HG03571 (cell line): ENCODE data around the gene DND1.
"Not testable (repeated sequence)": the region's sequence is repeated elsewhere in the genome, so short reads cannot be mapped to it uniquely, and the experiment has no call there.

ENCODE experiments used
- ATAC-seq: cut with Tn5 transposase; IDR thresholded peaks from one replicate; pipeline ENCODE4 v1.9.1; 2021; ENCODE audit not compliant: unreplicated experiment

Gene DND1

DNA sequence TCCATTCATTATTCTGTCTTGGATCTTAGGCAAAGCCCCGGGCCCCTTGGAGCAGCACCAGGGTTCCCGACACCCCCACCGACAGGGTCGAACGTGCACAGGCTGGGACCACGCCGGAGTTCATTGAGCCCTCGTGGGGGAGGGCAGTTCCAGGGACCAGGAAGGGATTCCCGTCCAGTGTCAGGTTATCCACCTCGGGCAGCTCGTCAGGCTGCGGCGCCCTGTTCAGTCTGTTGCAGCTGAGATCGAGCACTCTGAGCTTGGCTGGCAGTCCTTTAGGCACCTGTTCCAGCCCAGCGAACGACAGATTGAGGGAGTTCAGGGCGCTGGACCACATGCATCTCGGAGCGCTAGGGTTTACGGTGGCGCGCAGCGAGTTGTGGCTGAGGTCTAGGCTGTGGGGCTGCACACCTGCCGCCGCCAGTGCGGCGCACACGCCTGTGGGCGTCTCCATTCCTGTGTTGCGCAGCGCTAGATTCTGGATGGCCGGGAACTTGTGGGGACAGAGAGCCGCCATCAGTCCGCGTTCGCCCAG lies 41.5 kb downstream of the DND1 start:
- peak; percentile 21 for ATAC-seq

DNA sequence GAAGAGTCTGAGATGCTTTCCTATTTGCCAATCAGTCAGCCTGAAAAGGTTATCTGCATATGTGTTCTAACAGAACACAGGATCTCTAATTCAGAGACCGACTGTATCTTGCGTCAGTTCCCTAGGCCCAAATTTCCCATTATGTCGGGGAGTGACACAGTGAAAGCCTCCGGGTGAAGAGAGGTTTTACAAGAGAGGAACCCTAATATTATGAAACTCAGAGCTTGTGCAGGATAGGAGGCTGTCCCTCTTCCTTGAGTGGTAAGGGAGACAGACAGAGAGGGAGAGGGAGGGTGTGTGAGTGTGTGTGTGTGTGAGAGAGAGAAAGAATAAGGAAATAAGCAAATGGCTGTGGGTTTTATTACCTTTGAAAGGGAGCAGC lies 42.3 kb downstream of the DND1 start:
- no peak for ATAC-seq

DNA sequence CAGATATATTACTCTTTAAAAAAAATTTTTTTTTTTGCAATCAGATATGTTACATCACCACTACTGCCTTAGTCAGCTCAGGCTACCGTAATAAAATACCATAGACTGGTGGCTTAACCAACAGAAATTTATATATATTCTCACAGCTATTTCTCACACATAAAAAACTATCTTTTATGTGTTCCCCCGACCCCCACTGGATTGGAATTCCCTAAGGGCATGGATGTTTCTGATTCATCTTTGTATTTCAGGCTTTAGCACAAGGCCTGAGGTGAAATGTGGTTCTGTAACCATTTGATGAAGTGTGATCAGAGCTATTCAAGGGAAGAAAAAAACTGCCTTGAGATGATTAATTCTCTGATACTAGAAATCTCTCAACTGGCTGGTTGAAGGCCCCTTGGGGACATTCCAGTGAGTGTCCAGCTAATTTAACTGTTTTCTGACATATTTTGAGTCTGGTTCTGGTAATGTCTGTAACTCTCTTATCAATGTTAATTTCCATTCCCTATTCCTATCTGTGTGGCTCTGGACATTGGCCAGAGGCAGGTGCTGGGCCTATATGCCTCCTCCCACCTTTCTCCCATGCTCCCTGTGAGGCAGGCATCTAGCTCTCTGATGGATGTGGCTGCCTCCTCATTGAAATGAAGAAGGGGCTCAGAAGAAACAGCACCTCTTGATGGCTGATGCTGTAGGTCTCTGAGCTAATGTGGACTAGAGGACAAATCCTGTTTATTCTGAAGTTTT lies 42.9 kb downstream of the DND1 start:
- ATAC-seq: no peak

DNA sequence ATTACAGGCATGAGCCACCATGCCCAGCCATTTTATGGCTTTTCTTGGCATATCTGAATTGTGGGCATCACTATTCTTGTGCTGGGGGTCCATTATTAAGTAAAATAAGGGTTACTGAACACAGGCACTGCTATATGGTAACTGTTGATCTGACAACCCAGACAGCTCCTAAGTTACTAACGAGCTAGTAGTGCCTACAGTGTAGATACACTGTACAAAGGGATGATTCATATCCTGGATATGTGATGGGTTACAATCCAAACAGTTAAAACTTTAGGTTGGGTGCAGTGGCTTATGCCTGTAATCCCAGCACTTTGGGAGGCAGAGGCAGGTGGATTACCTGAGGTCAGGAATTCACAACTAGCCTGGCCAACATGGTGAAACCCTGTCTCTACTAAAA lies 44.7 kb downstream of the DND1 start:
- no peak for ATAC-seq

DNA sequence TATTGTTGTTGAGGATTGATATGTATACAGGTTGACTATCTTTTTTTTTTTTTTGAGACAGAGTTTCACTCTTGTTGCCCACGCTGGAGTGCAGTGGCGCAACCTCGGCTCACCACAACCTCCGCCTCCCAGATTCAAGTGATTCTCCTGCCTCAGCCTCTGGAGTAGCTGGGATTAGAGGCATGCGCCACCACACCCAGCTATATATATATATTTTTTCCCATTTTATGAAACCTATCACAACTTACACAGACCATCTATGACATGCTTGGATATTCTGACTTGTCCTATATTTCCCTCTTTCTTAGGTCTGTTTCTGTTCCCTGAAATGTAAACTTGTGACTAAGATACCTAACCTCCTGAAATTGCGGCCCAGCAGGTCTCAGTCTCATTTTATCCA lies 45.4 kb downstream of the DND1 start:
- no peak for ATAC-seq

DNA sequence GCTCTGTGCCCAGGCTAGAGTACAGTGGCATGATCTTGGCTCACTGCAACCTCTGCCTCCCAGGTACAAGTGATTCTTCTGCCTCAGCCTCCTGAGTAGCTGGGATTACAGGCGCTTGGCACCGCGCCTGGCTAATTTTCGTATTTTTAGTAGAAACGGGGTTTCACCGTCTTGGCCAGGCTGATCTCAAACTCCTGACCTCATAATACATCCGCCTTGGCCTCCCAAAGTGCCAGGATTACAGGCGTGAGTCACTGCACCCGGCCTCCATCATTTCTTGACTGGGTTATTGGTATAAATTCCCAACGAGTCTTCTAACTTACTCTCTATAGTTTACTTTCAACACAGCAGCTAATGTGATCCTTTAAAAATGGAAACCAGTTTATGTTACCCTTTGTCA lies 48.5 kb downstream of the DND1 start:
- ATAC-seq: not testable (repeated sequence)

DNA sequence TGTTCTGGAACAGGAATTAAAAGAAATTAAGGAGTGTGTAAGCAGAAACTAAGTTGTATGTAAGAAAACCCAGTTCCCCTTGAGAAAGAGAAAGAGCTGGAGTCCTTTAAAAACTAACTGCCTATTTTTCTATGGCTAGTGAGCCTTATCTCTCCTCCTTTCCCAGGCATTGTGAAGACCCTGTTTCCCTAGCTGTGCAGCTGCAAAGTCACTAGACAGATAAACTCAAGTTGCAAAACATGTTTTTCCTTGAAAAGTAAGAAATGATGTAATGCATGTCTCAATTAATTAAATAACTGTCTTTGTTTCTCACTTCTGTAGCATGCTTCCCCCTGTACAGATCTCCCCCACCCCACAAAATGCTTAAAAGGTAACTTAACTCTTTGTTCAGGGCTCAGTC lies 50.3 kb downstream of the DND1 start:
- ATAC-seq: not testable (repeated sequence)

DNA sequence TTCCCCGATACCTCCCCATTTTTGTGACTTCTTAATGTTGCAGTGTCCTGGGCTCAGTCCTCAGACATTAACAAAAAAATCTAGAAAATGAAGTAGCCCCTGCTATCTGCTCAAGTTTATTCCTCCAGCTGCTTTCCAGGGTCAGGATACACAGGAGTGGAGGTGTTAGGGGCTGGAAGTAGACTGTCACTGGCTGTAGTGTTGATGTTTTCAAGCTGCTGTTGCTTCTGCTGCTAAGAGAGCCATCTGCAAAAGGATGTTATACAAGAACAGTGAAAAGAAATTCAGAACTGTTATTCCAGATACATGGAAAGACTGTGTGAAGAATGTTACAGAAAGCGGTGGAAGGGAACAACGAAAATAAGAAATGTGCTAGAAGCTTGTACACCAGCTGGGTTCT lies 51.1 kb downstream of the DND1 start:
- no peak for ATAC-seq
